RPMI7951 (cell line): ENCODE results near the gene PTF1A. TPM values are rescaled to one million over a fixed set of nuclear protein-coding genes. Genes with fewer than 3 reads are reported as not detected.

Experiments
- DNase-seq: peaks from one replicate; pipeline ENCODE4 v3.0.0-alpha.2; 2012; ENCODE audit warnings: low read depth
- total RNA-seq: library from RNA; depleted of rRNA; stranded (reverse); fragments of >200 nt; shearing (Covaris generic); gene quantifications from 2 replicates; pipeline ENCODE4 v1.2.3, GENCODE V29; 2014

PTF1A gene
- total RNA-seq, 1 experiment from 2014 or later, result not detected

- no peak for DNase-seq
These were observed 5.4 kb upstream of the PTF1A start for GRCh38 chr10:23186697-23187096.

GRCh38 chr10:23187155-23187554 lies 5.0 kb upstream of the PTF1A start:
- no peak for DNase-seq

- DNase-seq, result no peak
These were observed 3.1 kb upstream of the PTF1A start for GRCh38 chr10:23189024-23189423.

- no peak for DNase-seq
These were observed 994 bp upstream of the PTF1A start for GRCh38 chr10:23190872-23191763.

- DNase-seq, result no peak
These were observed 761 bp downstream of the PTF1A start for GRCh38 chr10:23192712-23193434.

- no peak for DNase-seq
These were observed 1.4 kb downstream of the PTF1A start for GRCh38 chr10:23193435-23194074.

- DNase-seq, result no peak
These were observed 2.4 kb downstream of the PTF1A start for GRCh38 chr10:23194471-23194965.

GRCh38 chr10:23194966-23195845 lies 3.1 kb downstream of the PTF1A start:
- DNase-seq, result no peak

- DNase-seq, result no peak
These were observed 3.9 kb downstream of the PTF1A start for GRCh38 chr10:23195846-23196600.

GRCh38 chr10:23196915-23197314 lies 4.8 kb downstream of the PTF1A start:
- no peak for DNase-seq

- DNase-seq, result no peak
These were observed 5.3 kb downstream of the PTF1A start for GRCh38 chr10:23197416-23197861.

- DNase-seq, result no peak
These were observed 6.5 kb downstream of the PTF1A start for GRCh38 chr10:23198610-23198939.

GRCh38 chr10:23198940-23199767 lies 7.0 kb downstream of the PTF1A start:
- no peak for DNase-seq

- DNase-seq, result no peak
These were observed 7.8 kb downstream of the PTF1A start for GRCh38 chr10:23199768-23200511.

GRCh38 chr10:23200586-23200985 lies 8.5 kb downstream of the PTF1A start:
- DNase-seq, result no peak

- no peak for DNase-seq
These were observed 9.0 kb downstream of the PTF1A start for GRCh38 chr10:23200997-23201652.

GRCh38 chr10:23201837-23202236 lies 9.7 kb downstream of the PTF1A start:
- DNase-seq, result no peak

GRCh38 chr10:23202779-23203178 lies 10.7 kb downstream of the PTF1A start:
- no peak for DNase-seq
